Hematopoietic multipotent progenitor cell treated with erythropoietin and hydrocortisone succinate and interleukin-3 and kit ligand, for 8 days (in vitro differentiated cells): ENCODE measurements around the gene NPHP4.

Experiments
- DNase-seq: peaks from one replicate; pipeline ENCODE4 v3.0.0-alpha.2; 2015

Gene NPHP4

GRCh38 chr1:5822266-5822665, 170.0 kb downstream of the NPHP4 start:
- DNase-seq = no peak

GRCh38 chr1:5821540-5822176, 170.6 kb downstream of the NPHP4 start:
- no peak for DNase-seq

- no peak for DNase-seq
Measured at GRCh38 chr1:5820026-5820421, 172.2 kb downstream of the NPHP4 start.

GRCh38 chr1:5819391-5820025, 172.7 kb downstream of the NPHP4 start:
- DNase-seq = no peak

- no peak for DNase-seq
Measured at GRCh38 chr1:5818755-5819154, 173.5 kb downstream of the NPHP4 start.

- DNase-seq = no peak
Measured at GRCh38 chr1:5815716-5816115, 176.5 kb downstream of the NPHP4 start.

GRCh38 chr1:5815211-5815610, 177.0 kb downstream of the NPHP4 start:
- no peak for DNase-seq

- no peak for DNase-seq
Measured at GRCh38 chr1:5814046-5814619, 178.1 kb downstream of the NPHP4 start.

GRCh38 chr1:5813480-5813879, 178.7 kb downstream of the NPHP4 start:
- DNase-seq = no peak
